Astrocyte (in vitro differentiated cells and primary cell): ENCODE data around the gene PDHA1. TPM values are rescaled to one million over a fixed set of nuclear protein-coding genes. Genes with fewer than 3 reads are reported as not detected.
A peak's percentile ranks its signal among the peaks of the same experiment; 100 is the strongest.

ENCODE experiments used
- DNase-seq: peaks from one replicate; pipeline ENCODE4 v3.0.0-alpha.2; 2010; ENCODE audit warnings: low read depth
- FAIRE-seq: peaks from 2 replicates; lab custom pipeline; 2011; peaks lifted over from hg19 to GRCh38; lab: Jason Lieb, UNC
- H2AFZ ChIP-seq: 2 replicates; pipeline ENCODE4 v1.6.0; 2012; ENCODE audit warnings: low read depth, low read length, inconsistent platforms
- H3K27ac ChIP-seq: 2 replicates; pipeline ENCODE4 v1.5.1; 2011; ENCODE audit warnings: low read depth, low read length, inconsistent platforms
- H3K27me3 ChIP-seq: 2 replicates; pipeline ENCODE4 v1.6.0; 2011; ENCODE audit warnings: low read length, inconsistent platforms; ENCODE audit not compliant: insufficient read depth
- H3K36me3 ChIP-seq: 2 replicates; pipeline ENCODE4 v1.5.1; 2011; ENCODE audit warnings: low read length, inconsistent platforms; ENCODE audit not compliant: insufficient read depth
- H3K4me1 ChIP-seq: 2 replicates; pipeline ENCODE4 v1.5.1; 2011; ENCODE audit warnings: low read length, inconsistent platforms; ENCODE audit not compliant: insufficient read depth
- H3K4me2 ChIP-seq: 2 replicates; pipeline ENCODE4 v1.6.0; 2012; ENCODE audit warnings: low read length, inconsistent platforms
- H3K4me3 ChIP-seq: 2 replicates; pipeline ENCODE4 v1.5.1; 2011; ENCODE audit warnings: low read depth, mild to moderate bottlenecking, low read length, inconsistent platforms; ENCODE audit not compliant: insufficient read depth
- H3K79me2 ChIP-seq: 2 replicates; pipeline ENCODE4 v1.6.0; 2012; ENCODE audit warnings: mild to moderate bottlenecking, low read length, inconsistent platforms; ENCODE audit not compliant: insufficient read depth
- H3K9ac ChIP-seq: 2 replicates; pipeline ENCODE4 v1.6.0; 2012; ENCODE audit warnings: mild to moderate bottlenecking, low read length, inconsistent platforms
- H3K9me3 ChIP-seq: 2 replicates; pipeline ENCODE4 v1.5.1; 2012; ENCODE audit warnings: low read depth, mild to moderate bottlenecking, low read length, inconsistent platforms; ENCODE audit not compliant: insufficient read depth
- H4K20me1 ChIP-seq: 2 replicates; pipeline ENCODE4 v1.6.0; 2012; ENCODE audit warnings: low read length, inconsistent platforms; ENCODE audit not compliant: insufficient read depth
- H3K27ac Mint-ChIP-seq: one replicate; pipeline ENCODE4 v1.8.0; 2021; ENCODE audit warnings: mild to moderate bottlenecking, mixed read lengths; ENCODE audit not compliant: unreplicated experiment
- H3K27me3 Mint-ChIP-seq: one replicate; pipeline ENCODE4 v1.8.0; 2021; ENCODE audit warnings: low read depth, mixed read lengths; ENCODE audit not compliant: unreplicated experiment
- H3K36me3 Mint-ChIP-seq: one replicate; pipeline ENCODE4 v1.8.0; 2021; ENCODE audit warnings: low read depth, mixed read lengths; ENCODE audit not compliant: unreplicated experiment
- H3K4me1 Mint-ChIP-seq: one replicate; pipeline ENCODE4 v1.8.0; 2021; ENCODE audit warnings: low read depth, mixed read lengths; ENCODE audit not compliant: unreplicated experiment
- H3K4me3 Mint-ChIP-seq: one replicate; pipeline ENCODE4 v1.8.0; 2021; ENCODE audit warnings: mild to moderate bottlenecking, moderate library complexity, mixed read lengths; ENCODE audit not compliant: unreplicated experiment
- H3K9me3 Mint-ChIP-seq: one replicate; pipeline ENCODE4 v1.8.0; 2021; ENCODE audit warnings: mild to moderate bottlenecking, mixed read lengths; ENCODE audit not compliant: unreplicated experiment
- EZH2 ChIP-seq: IDR thresholded peaks from 2 replicates; pipeline ENCODE4 v1.6.1; 2012; ENCODE audit warnings: mild to moderate bottlenecking, low read length, inconsistent platforms; ENCODE audit not compliant: insufficient read depth
- total RNA-seq: library from RNA; stranded (reverse); gene quantifications from 2 replicates; pipeline ENCODE4 v1.2.1, GENCODE V29; 2021
- TF ChIP-seq, protein P1 (sequence below): IDR thresholded peaks from 2 replicates; pipeline ENCODE4 v1.5.1; 2011; ENCODE audit warnings: low read depth, mild to moderate bottlenecking, inconsistent platforms, low read length, moderate library complexity; ENCODE audit not compliant: insufficient read depth

Gene PDHA1
- total RNA-seq, 1 donor from 2014 or later, result 163 TPM

- Histone ChIP-seq H3K4me1 (no peaks in the 10 kb centered on the region), H3K4me2 (no peak overlapping the region), H3K9me3 (no peaks in the 10 kb centered on the region), H3K27ac (no peak overlapping the region), H3K79me2 (peaks cover 24% of the 10 kb centered on the region), H4K20me1 (peaks cover 13% of the 10 kb centered on the region), H3K9ac (no peak overlapping the region), H2AFZ (no peak overlapping the region), H3K27me3 (no peaks in the 10 kb centered on the region), H3K4me3 (no peak overlapping the region), H3K36me3 (peaks cover 20% of the 10 kb centered on the region)
- H3K4me1 Mint-ChIP-seq, result peaks cover 1% of the 10 kb centered on the region
- no peak overlapping the region for H3K4me3 Mint-ChIP-seq
- TF ChIP-seq, protein P1, sequence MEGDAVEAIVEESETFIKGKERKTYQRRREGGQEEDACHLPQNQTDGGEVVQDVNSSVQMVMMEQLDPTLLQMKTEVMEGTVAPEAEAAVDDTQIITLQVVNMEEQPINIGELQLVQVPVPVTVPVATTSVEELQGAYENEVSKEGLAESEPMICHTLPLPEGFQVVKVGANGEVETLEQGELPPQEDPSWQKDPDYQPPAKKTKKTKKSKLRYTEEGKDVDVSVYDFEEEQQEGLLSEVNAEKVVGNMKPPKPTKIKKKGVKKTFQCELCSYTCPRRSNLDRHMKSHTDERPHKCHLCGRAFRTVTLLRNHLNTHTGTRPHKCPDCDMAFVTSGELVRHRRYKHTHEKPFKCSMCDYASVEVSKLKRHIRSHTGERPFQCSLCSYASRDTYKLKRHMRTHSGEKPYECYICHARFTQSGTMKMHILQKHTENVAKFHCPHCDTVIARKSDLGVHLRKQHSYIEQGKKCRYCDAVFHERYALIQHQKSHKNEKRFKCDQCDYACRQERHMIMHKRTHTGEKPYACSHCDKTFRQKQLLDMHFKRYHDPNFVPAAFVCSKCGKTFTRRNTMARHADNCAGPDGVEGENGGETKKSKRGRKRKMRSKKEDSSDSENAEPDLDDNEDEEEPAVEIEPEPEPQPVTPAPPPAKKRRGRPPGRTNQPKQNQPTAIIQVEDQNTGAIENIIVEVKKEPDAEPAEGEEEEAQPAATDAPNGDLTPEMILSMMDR, result no peak
- TF ChIP-seq EZH2, result no peak
- FAIRE-seq (peak; percentile 62), DNase-seq (no peak)
- peaks cover 6% of the 10 kb centered on the region for H3K36me3 Mint-ChIP-seq
- no peak overlapping the region for H3K27ac Mint-ChIP-seq
- H3K9me3 Mint-ChIP-seq, result no peaks in the 10 kb centered on the region
- H3K27me3 Mint-ChIP-seq, result no peaks in the 10 kb centered on the region
Measured at GRCh38 chrX:19350941-19351384, 7.2 kb downstream of the PDHA1 start.

DNA sequence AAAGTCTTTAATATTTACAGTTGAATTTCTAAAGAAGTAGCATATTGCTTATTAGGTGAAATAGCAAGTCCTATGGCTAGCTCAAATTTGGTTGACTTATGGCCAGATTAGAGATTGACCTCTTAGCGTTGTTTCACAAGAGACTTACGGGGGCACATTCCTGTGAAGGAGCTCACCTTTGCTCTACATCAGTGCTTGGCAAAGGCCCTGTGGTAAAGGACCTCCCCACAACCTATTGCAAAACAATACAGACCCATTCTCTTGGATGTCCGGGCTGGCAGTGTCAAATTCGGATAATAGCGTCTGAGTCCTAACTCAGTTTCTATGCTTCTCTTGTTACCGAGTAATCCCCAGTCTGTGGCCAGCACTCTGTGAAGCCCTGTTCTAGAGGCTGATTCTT is 10.9 kb downstream of the PDHA1 start:
- Histone ChIP-seq H2AFZ (no peak overlapping the region), H4K20me1 (no peaks in the 10 kb centered on the region), H3K27me3 (no peaks in the 10 kb centered on the region), H3K79me2 (no peaks in the 10 kb centered on the region), H3K27ac (no peak overlapping the region), H3K4me2 (no peak overlapping the region), H3K4me1 (no peaks in the 10 kb centered on the region), H3K9me3 (no peaks in the 10 kb centered on the region), H3K36me3 (peaks cover 25% of the 10 kb centered on the region), H3K4me3 (no peak overlapping the region), H3K9ac (no peak overlapping the region)
- Mint-ChIP-seq H3K27me3 (no peaks in the 10 kb centered on the region), H3K4me3 (no peak overlapping the region), H3K4me1 (no peaks in the 10 kb centered on the region), H3K9me3 (no peaks in the 10 kb centered on the region), H3K27ac (no peak overlapping the region), H3K36me3 (peaks cover 10% of the 10 kb centered on the region)
- DNase-seq, result no peak
- no peak for FAIRE-seq
- TF ChIP-seq, protein P1, result no peak

- no peak overlapping the region for H3K27ac Mint-ChIP-seq
- DNase-seq, result no peak
- TF ChIP-seq, protein P1, result no peak
- no peak for TF ChIP-seq EZH2
- Histone ChIP-seq H2AFZ (no peak overlapping the region), H3K9ac (no peak overlapping the region), H3K79me2 (no peaks in the 10 kb centered on the region), H3K9me3 (no peaks in the 10 kb centered on the region), H3K4me2 (no peak overlapping the region), H3K27ac (no peak overlapping the region), H3K27me3 (no peaks in the 10 kb centered on the region), H3K36me3 (peaks cover 7% of the 10 kb centered on the region), H3K4me1 (no peaks in the 10 kb centered on the region), H3K4me3 (no peak overlapping the region), H4K20me1 (no peaks in the 10 kb centered on the region)
- H3K9me3 Mint-ChIP-seq, result no peaks in the 10 kb centered on the region
- no peak overlapping the region for H3K4me3 Mint-ChIP-seq
- peaks cover 10% of the 10 kb centered on the region for H3K36me3 Mint-ChIP-seq
- peaks cover 10% of the 10 kb centered on the region for H3K4me1 Mint-ChIP-seq
- no peak for FAIRE-seq
- H3K27me3 Mint-ChIP-seq, result no peaks in the 10 kb centered on the region
Measured at GRCh38 chrX:19358521-19358920, 14.8 kb downstream of the PDHA1 start.
